ENCODE measurements around the gene OR6B1. TPM values are rescaled to one million over a fixed set of nuclear protein-coding genes. Genes with fewer than 3 reads are reported as not detected.

The OR6B1 gene
- total RNA-seq, result not detected in 2 replicates

DNA sequence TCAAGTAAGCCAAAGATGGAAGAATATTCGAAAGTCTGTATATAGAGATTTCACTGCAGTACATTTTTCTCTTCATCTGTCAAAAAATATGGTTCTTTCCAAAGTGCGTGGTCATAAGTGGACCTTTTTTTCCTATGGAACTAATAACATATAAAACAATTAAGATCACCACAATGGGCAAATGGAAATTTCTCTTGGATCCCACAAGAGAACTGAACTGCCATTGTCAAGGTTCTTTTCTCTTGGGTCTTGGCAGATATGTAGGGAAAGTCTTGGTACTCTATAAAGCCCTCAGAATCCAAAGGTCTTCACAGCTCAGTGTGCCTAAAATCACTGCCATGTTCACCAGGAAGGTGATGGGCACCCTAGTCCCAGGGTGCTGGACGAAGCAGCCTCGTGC lies at the start of gene OR6B1:
Gene OR6B1, plus strand, starts transcription at position 301 of the 400 bp plus-strand sequence. CDS start 3,677 bp downstream, outside the sequence.
- DNase-seq (ENCODE audit: low read depth), result no peak

- DNase-seq (ENCODE audit: low read depth), result no peak
Measured at GRCh38 chr7:143953421-143953820, 46.7 kb upstream of the OR6B1 start.

GRCh38 chr7:143954135-143954534 lies 46.0 kb upstream of the OR6B1 start:
- DNase-seq (ENCODE audit: low read depth), result no peak

DNA sequence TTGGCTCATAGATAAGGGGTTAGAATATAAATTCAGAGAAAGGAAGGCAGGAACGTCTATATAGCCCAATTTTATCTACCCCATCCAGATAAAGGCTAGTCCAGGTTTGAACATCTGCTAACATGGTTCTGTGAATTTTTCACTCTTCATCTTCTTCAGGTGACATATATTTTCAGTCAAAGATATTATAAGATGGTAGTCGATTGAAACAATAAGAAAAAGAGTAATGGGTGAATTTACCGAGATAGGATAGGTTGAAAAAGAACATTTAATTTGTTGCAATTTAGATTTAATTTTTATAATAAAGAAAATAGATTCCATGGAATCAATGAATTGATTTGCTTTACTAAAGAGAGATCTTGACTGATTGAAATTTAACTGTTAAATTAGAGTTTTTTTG lies 45.6 kb upstream of the OR6B1 start, which contains the start of gene OR2F1:
Gene OR2F1, plus strand, starts transcription at position 301 of the 400 bp plus-strand sequence. CDS start 5,127 bp downstream, outside the sequence.
- no peak for DNase-seq (ENCODE audit: low read depth)

DNA sequence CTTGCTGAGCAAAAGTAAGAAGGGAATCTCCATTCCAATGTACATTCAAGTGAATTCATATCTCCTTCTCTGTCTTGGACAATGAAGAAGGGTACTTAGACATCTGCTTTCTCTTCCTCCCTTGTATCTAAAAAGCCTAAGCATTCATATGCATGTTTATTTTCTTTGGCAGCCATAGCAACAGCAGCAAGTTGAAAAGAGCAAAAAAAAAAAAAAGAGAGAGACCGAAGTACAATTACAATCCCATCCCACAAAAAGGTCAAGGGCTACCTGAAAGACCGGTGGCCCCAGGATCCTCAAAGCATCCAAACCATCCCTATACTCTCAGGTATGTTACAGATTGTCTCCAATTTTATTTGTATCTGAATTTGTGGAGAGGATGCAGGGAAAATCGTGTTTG lies 41.3 kb upstream of the OR6B1 start:
- DNase-seq (ENCODE audit: low read depth), result no peak

GRCh38 chr7:143960813-143961610 lies 39.1 kb upstream of the OR6B1 start:
- DNase-seq (ENCODE audit: low read depth), result no peak

- DNase-seq (ENCODE audit: low read depth), result no peak
Measured at GRCh38 chr7:143965280-143965679, 34.8 kb upstream of the OR6B1 start.

DNA sequence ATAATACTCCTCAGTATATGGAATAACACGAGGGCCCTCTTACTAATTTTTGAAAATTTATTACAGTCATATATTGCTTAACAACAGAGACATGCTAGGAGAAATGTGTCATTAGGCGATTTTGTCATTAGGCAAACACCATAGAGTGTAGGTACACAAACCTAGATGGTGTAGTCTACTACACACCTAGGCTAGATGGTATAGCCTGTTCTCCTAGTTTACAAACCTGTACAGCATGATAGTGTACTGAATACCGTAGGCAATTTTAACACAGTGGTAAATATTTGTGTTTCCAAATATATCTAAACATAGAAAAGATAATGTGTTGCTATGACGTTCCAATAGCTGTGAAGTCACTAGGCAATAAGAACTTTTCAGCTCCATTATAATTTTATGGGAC lies 32.7 kb upstream of the OR6B1 start:
- DNase-seq (ENCODE audit: low read depth), result no peak

GRCh38 chr7:143973870-143974416 lies 26.2 kb upstream of the OR6B1 start:
- DNase-seq (ENCODE audit: low read depth), result no peak

- peak; percentile 34 for DNase-seq (ENCODE audit: low read depth)
Measured at GRCh38 chr7:143974459-143974858, 25.7 kb upstream of the OR6B1 start.

- no peak for DNase-seq (ENCODE audit: low read depth)
Measured at GRCh38 chr7:143975617-143976016, 24.5 kb upstream of the OR6B1 start.

GRCh38 chr7:143978585-143978984 lies 21.5 kb upstream of the OR6B1 start:
- DNase-seq (ENCODE audit: low read depth), result no peak

- DNase-seq (ENCODE audit: low read depth), result peak; percentile 70
Measured at GRCh38 chr7:143979359-143979758, 20.8 kb upstream of the OR6B1 start.

GRCh38 chr7:143979998-143980397 lies 20.1 kb upstream of the OR6B1 start:
- no peak for DNase-seq (ENCODE audit: low read depth)

- peak; percentile 15 for DNase-seq (ENCODE audit: low read depth)
Measured at GRCh38 chr7:143980746-143981510, 19.2 kb upstream of the OR6B1 start.

DNA sequence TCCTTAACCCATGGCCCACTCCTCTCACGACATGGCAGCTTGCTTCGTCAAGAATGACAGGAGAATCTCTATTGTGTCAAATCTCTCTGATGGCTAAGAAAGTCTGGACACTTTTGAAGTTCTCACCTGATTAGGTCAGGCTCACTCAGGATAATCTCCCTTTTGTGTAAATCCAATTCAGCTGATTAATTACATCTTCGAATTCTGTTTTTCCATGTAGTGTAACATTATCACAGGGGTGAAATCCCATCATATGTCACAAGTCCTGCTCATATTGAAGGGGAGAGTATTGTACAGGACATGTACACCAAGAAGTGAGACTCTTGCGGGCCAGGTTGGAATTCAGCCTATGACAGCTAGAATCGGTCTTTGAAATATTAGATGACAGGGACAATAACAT lies 16.2 kb upstream of the OR6B1 start:
- DNase-seq (ENCODE audit: low read depth), result no peak

- no peak for DNase-seq (ENCODE audit: low read depth)
Measured at GRCh38 chr7:143987513-143987912, 12.6 kb upstream of the OR6B1 start.

DNA sequence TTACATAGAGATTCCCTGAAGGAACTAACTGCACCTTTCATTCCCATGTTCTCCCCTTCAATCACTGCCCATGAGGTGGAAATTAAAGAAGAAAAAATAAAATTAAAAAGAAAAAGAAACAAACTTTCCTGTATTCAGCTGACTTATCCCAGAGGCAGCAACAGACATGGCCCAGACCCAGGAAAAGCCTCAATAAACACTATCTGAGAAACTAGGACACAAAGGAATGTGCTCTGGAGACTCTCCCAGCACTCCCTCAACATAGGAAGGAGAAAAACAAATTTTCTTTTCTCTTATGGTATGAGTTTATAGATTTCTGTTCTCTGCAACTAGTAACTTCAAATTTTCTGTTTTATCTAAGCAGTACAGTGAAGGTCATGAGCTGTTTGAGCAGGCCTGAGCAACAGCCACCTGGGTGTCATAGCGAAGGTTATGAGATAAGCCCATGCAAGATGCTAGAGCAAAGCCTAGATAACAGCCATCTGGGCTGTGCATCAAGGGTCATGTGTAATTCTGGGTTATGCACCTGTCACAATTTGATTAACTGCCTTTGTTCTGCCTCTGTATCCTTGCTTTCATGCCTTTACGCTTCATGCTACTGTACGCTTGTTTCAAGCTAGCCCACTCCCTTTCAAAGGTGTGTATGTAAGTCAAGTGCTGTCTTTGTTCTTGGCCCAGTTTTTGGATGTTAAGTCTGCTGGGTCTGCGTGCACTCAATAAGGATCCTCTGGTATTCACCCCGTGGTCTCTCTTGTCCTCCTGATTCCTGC lies 11.0 kb upstream of the OR6B1 start:
- no peak for DNase-seq (ENCODE audit: low read depth)

GRCh38 chr7:143992670-143993069 lies 7.5 kb upstream of the OR6B1 start:
- no peak for DNase-seq (ENCODE audit: low read depth)

- no peak for DNase-seq (ENCODE audit: low read depth)
Measured at GRCh38 chr7:143993924-143994323, 6.2 kb upstream of the OR6B1 start.

- DNase-seq (ENCODE audit: low read depth), result no peak
Measured at GRCh38 chr7:144001543-144001942, 1.4 kb downstream of the OR6B1 start.

DNA sequence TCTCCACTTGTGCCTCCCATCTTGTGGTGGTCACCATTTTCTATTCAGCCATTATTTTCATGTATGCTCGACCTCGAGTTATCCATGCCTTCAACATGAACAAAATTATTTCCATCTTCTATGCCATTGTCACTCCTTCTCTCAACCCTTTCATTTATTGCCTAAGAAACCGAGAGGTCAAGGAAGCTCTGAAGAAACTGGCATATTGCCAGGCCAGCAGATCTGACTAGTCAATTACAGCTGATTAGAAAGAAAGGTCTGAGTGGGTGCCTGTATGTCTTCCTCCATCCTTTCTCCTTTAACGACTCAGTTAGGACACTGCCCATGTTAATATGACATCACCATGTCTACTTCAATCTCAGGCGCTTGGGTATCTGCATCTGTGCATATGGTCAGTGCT lies 4.6 kb downstream of the OR6B1 start:
- DNase-seq (ENCODE audit: low read depth), result no peak
